WTC11 (cell line): ENCODE measurements around the gene REL. TPM values are rescaled to one million over a fixed set of nuclear protein-coding genes. Genes with fewer than 3 reads are reported as not detected.

Source experiments
- ATAC-seq: fragments of 200-7000 bp; cut with Tn5 transposase; 2 replicates; pipeline ENCODE4 v1.10.0; 2021; ENCODE audit warnings: mild to moderate bottlenecking, moderate library complexity
- CTCF ChIA-PET: fragments of 300-600 bp; sonication (Branson Sonifier 250); formaldehyde crosslinking; loops from one replicate; lab custom pipeline; 2021; ENCODE audit warnings: antibody characterized with exemption; lab: Charles Lee
- POLR2A ChIA-PET: fragments of 350-600 bp; sonication (Branson Sonifier 250); formaldehyde crosslinking; loops from one replicate; lab custom pipeline; 2021; ENCODE audit warnings: antibody characterized with exemption; lab: Charles Lee
- DNase-seq: peaks from one replicate; pipeline ENCODE4 v3.0.0; 2021; ENCODE audit warnings: low spot score
- H3K27ac Mint-ChIP-seq: 2 replicates; pipeline ENCODE4 v1.8.0; 2021; ENCODE audit warnings: mixed read lengths
- H3K27me3 Mint-ChIP-seq: 2 replicates; pipeline ENCODE4 v1.8.0; 2021; ENCODE audit warnings: low read depth, mild to moderate bottlenecking, moderate library complexity, mixed read lengths
- H3K36me3 Mint-ChIP-seq: 2 replicates; pipeline ENCODE4 v1.8.0; 2021; ENCODE audit warnings: mixed read lengths
- H3K4me1 Mint-ChIP-seq: 2 replicates; pipeline ENCODE4 v1.8.0; 2022; ENCODE audit warnings: mixed read lengths
- H3K4me3 Mint-ChIP-seq: 2 replicates; pipeline ENCODE4 v1.8.0; 2021; ENCODE audit warnings: mild to moderate bottlenecking, moderate library complexity, mixed read lengths
- H3K9me3 Mint-ChIP-seq: 2 replicates; pipeline ENCODE4 v1.8.0; 2021; ENCODE audit warnings: mixed read lengths
- ARID4B ChIP-seq: sonication (generic); formaldehyde crosslinking; IDR thresholded peaks from 2 replicates; pipeline ENCODE4 v1.8.0; 2023; ENCODE audit warnings: missing genetic modification reagents, mild to moderate bottlenecking, borderline replicate concordance
- ATF2 ChIP-seq: sonication (generic); formaldehyde crosslinking; IDR thresholded peaks from 2 replicates; pipeline ENCODE4 v1.8.1; 2022; ENCODE audit warnings: low read depth, missing genetic modification reagents, borderline replicate concordance
- ERG ChIP-seq: fragments of 250-450 bp; sonication (Bioruptor Pico); IDR thresholded peaks from 2 replicates; pipeline ENCODE4 v1.8.0; 2021; ENCODE audit warnings: mild to moderate bottlenecking
- JUN ChIP-seq: sonication (generic); formaldehyde crosslinking; IDR thresholded peaks from 2 replicates; pipeline ENCODE4 v1.8.0; 2023; ENCODE audit warnings: mild to moderate bottlenecking, missing genetic modification reagents
- PRRX2 ChIP-seq: fragments of 250-450 bp; sonication (Bioruptor Pico); IDR thresholded peaks from 2 replicates; pipeline ENCODE4 v1.8.0; 2021; ENCODE audit warnings: mild to moderate bottlenecking
- TCF7 ChIP-seq: sonication (generic); formaldehyde crosslinking; IDR thresholded peaks from 2 replicates; pipeline ENCODE4 v1.8.0; 2022; ENCODE audit warnings: mild to moderate bottlenecking, low read depth, missing genetic modification reagents, moderate library complexity
- USF2 ChIP-seq: sonication (generic); formaldehyde crosslinking; IDR thresholded peaks from 2 replicates; pipeline ENCODE4 v1.8.1; 2023; ENCODE audit warnings: mild to moderate bottlenecking, missing genetic modification reagents, moderate library complexity
- ZBTB21 ChIP-seq: sonication (generic); formaldehyde crosslinking; IDR thresholded peaks from 2 replicates; pipeline ENCODE4 v1.8.1; 2023; ENCODE audit warnings: mild to moderate bottlenecking, missing genetic modification reagents, borderline replicate concordance
- ZNF121 ChIP-seq: sonication (generic); formaldehyde crosslinking; IDR thresholded peaks from 2 replicates; pipeline ENCODE4 v1.8.0; 2023; ENCODE audit warnings: missing genetic modification reagents
- ZNF263 ChIP-seq: sonication (generic); formaldehyde crosslinking; IDR thresholded peaks from 2 replicates; pipeline ENCODE4 v1.8.1; 2022; ENCODE audit warnings: low read depth, mild to moderate bottlenecking, moderate library complexity, missing genetic modification reagents
- ZNF416 ChIP-seq: fragments of 250-450 bp; sonication (Bioruptor Pico); IDR thresholded peaks from 2 replicates; pipeline ENCODE4 v1.9.0; 2021; ENCODE audit warnings: mild to moderate bottlenecking, inconsistent platforms
- total RNA-seq: library from RNA; stranded (reverse); gene quantifications from 3 replicates; pipeline ENCODE4 v1.2.3, GENCODE V29; 2021
- TF ChIP-seq, protein P1 (sequence below): fragments of 250-450 bp; sonication (Bioruptor Pico); IDR thresholded peaks from 2 replicates; pipeline ENCODE4 v1.9.0; 2021; ENCODE audit warnings: mild to moderate bottlenecking, borderline replicate concordance
- TF ChIP-seq, protein P2 (sequence below): sonication (generic); formaldehyde crosslinking; IDR thresholded peaks from 2 replicates; pipeline ENCODE4 v1.8.0; 2022; ENCODE audit warnings: mild to moderate bottlenecking, missing genetic modification reagents

The REL gene
- total RNA-seq, 1 experiment from 2014 or later: 8.4 TPM

DNA sequence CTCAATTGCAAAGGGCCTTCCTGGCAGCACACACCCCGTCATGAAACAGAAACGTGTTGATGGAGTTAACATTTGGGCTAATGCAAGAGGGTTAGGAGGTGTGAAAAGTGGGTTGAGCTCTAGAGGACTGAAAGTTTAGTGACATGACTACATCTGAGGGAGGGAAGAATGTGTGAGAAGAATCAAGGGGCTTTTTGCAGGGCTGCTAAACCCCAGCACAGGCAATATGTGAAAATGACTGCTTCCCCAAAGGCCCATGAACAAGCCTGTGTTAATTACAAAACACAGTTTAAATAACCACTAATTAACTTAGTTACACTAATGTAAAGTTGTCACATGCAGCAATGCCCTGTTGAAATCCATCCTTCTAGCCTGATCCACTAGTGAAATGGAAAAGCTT, 72.8 kb downstream of the REL start:
- POLR2A ChIA-PET: no interaction called here
- no peak overlapping the region for H3K4me3 Mint-ChIP-seq
- TF ChIP-seq PRRX2 (CRISPR knock-in tag) (no peak), ATF2 (CRISPR knock-in tag) (no peak), TCF7 (CRISPR knock-in tag) (no peak), ERG (CRISPR knock-in tag) (no peak), ZNF121 (CRISPR knock-in tag) (no peak), ZNF416 (no peak), ZNF263 (CRISPR knock-in tag) (no peak), ARID4B (CRISPR knock-in tag) (no peak), JUN (no peak), USF2 (CRISPR knock-in tag) (no peak), ZBTB21 (CRISPR knock-in tag) (no peak)
- TF ChIP-seq, protein P1, sequence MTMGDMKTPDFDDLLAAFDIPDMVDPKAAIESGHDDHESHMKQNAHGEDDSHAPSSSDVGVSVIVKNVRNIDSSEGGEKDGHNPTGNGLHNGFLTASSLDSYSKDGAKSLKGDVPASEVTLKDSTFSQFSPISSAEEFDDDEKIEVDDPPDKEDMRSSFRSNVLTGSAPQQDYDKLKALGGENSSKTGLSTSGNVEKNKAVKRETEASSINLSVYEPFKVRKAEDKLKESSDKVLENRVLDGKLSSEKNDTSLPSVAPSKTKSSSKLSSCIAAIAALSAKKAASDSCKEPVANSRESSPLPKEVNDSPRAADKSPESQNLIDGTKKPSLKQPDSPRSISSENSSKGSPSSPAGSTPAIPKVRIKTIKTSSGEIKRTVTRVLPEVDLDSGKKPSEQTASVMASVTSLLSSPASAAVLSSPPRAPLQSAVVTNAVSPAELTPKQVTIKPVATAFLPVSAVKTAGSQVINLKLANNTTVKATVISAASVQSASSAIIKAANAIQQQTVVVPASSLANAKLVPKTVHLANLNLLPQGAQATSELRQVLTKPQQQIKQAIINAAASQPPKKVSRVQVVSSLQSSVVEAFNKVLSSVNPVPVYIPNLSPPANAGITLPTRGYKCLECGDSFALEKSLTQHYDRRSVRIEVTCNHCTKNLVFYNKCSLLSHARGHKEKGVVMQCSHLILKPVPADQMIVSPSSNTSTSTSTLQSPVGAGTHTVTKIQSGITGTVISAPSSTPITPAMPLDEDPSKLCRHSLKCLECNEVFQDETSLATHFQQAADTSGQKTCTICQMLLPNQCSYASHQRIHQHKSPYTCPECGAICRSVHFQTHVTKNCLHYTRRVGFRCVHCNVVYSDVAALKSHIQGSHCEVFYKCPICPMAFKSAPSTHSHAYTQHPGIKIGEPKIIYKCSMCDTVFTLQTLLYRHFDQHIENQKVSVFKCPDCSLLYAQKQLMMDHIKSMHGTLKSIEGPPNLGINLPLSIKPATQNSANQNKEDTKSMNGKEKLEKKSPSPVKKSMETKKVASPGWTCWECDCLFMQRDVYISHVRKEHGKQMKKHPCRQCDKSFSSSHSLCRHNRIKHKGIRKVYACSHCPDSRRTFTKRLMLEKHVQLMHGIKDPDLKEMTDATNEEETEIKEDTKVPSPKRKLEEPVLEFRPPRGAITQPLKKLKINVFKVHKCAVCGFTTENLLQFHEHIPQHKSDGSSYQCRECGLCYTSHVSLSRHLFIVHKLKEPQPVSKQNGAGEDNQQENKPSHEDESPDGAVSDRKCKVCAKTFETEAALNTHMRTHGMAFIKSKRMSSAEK (CRISPR knock-in tag): no peak
- TF ChIP-seq, protein P2, sequence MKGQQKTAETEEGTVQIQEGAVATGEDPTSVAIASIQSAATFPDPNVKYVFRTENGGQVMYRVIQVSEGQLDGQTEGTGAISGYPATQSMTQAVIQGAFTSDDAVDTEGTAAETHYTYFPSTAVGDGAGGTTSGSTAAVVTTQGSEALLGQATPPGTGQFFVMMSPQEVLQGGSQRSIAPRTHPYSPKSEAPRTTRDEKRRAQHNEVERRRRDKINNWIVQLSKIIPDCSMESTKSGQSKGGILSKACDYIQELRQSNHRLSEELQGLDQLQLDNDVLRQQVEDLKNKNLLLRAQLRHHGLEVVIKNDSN (CRISPR knock-in tag): no peak
- H3K27me3 Mint-ChIP-seq: no peaks in the 10 kb centered on the region
- ATAC-seq (no peak), DNase-seq (no peak)
- H3K27ac Mint-ChIP-seq: no peak overlapping the region
- H3K9me3 Mint-ChIP-seq: peaks cover 15% of the 10 kb centered on the region
- peaks cover 12% of the 10 kb centered on the region for H3K36me3 Mint-ChIP-seq
- H3K4me1 Mint-ChIP-seq: no peaks in the 10 kb centered on the region
- CTCF ChIA-PET: no interaction called here
